GM18517 (cell line): ENCODE data around the gene COL25A1.

Source experiments
- ATAC-seq: cut with Tn5 transposase; IDR thresholded peaks from one replicate; pipeline ENCODE4 v1.9.1; 2021; ENCODE audit warnings: mild to moderate bottlenecking, moderate library complexity; ENCODE audit not compliant: unreplicated experiment

Gene COL25A1

GRCh38 chr4:108831886-108832285, 470.6 kb downstream of the COL25A1 start:
- ATAC-seq, result no peak

- no peak for ATAC-seq
These were observed 471.2 kb downstream of the COL25A1 start for GRCh38 chr4:108831291-108831690.

- peak; percentile 59 for ATAC-seq
These were observed 471.8 kb downstream of the COL25A1 start for GRCh38 chr4:108830509-108831244.

GRCh38 chr4:108829966-108830492, 472.4 kb downstream of the COL25A1 start:
- ATAC-seq, result no peak

- no peak for ATAC-seq
These were observed 473.8 kb downstream of the COL25A1 start for GRCh38 chr4:108828620-108829019.

- ATAC-seq, result no peak
These were observed 476.7 kb downstream of the COL25A1 start for GRCh38 chr4:108825737-108826136.

GRCh38 chr4:108821351-108821930, 481.0 kb downstream of the COL25A1 start:
- ATAC-seq, result no peak

- ATAC-seq, result no peak
These were observed 481.7 kb downstream of the COL25A1 start for GRCh38 chr4:108820492-108821350.

GRCh38 chr4:108814326-108814725, 488.1 kb downstream of the COL25A1 start:
- ATAC-seq, result no peak

GRCh38 chr4:108813261-108813660, 489.2 kb downstream of the COL25A1 start:
- ATAC-seq, result no peak

GRCh38 chr4:108811486-108811885, 491.0 kb downstream of the COL25A1 start:
- no peak for ATAC-seq

GRCh38 chr4:108810087-108810486, 492.4 kb downstream of the COL25A1 start:
- ATAC-seq, result no peak

- ATAC-seq, result no peak
These were observed 497.7 kb downstream of the COL25A1 start for GRCh38 chr4:108804648-108805273.

- ATAC-seq, result no peak
These were observed 503.2 kb downstream of the COL25A1 start for GRCh38 chr4:108799306-108799705.

- ATAC-seq, result no peak
These were observed 506.3 kb downstream of the COL25A1 start for GRCh38 chr4:108796173-108796572.

- no peak for ATAC-seq
These were observed 506.7 kb downstream of the COL25A1 start for GRCh38 chr4:108795733-108796132.

- ATAC-seq, result no peak
These were observed 508.3 kb downstream of the COL25A1 start for GRCh38 chr4:108794136-108794535.

- no peak for ATAC-seq
These were observed 509.0 kb downstream of the COL25A1 start for GRCh38 chr4:108793415-108793814.

- ATAC-seq, result no peak
These were observed 513.7 kb downstream of the COL25A1 start for GRCh38 chr4:108788731-108789130.

- ATAC-seq, result no peak
These were observed 514.7 kb downstream of the COL25A1 start for GRCh38 chr4:108787724-108788123.

GRCh38 chr4:108787106-108787505, 515.4 kb downstream of the COL25A1 start:
- ATAC-seq, result no peak
